SK-N-SH treated with all-trans-retinoic acid at 6 μM for 48 hours (cell line): ENCODE results near the gene PRUNE2.

Source experiments
- ATAC-seq: fragments of 200-7000 bp; cut with Tn5 transposase; 3 replicates; pipeline ENCODE4 v1.9.1; 2020; ENCODE audit warnings: mild to moderate bottlenecking, moderate library complexity
- ARNTL ChIP-seq: fragments of 450-650 bp; formaldehyde crosslinking; IDR thresholded peaks from 2 replicates; pipeline ENCODE4 v1.5.0; 2020; ENCODE audit warnings: low read depth, mild to moderate bottlenecking, moderate library complexity, borderline replicate concordance
- BACH2 ChIP-seq: fragments of 250-450 bp; sonication (Bioruptor Pico); IDR thresholded peaks from 2 replicates; pipeline ENCODE4 v1.9.0; 2021; ENCODE audit warnings: mild to moderate bottlenecking, borderline replicate concordance
- CSDC2 ChIP-seq: fragments of 250-450 bp; sonication (Bioruptor Pico); IDR thresholded peaks from 2 replicates; pipeline ENCODE4 v1.5.0; 2020; ENCODE audit warnings: mild to moderate bottlenecking, moderate library complexity
- CSRNP3 ChIP-seq: fragments of 250-450 bp; sonication (Bioruptor Pico); IDR thresholded peaks from 2 replicates; pipeline ENCODE4 v1.5.1; 2021; ENCODE audit warnings: mild to moderate bottlenecking, moderate library complexity
- ESRRG ChIP-seq: fragments of 250-450 bp; sonication (Bioruptor Pico); IDR thresholded peaks from 2 replicates; pipeline ENCODE4 v1.6.1; 2021; ENCODE audit warnings: mild to moderate bottlenecking
- GLIS3 ChIP-seq: fragments of 250-450 bp; sonication (Bioruptor Pico); IDR thresholded peaks from 2 replicates; pipeline ENCODE4 v1.5.0; 2020; ENCODE audit warnings: mild to moderate bottlenecking, moderate library complexity
- ISL1 ChIP-seq: fragments of 250-450 bp; sonication (Bioruptor Pico); IDR thresholded peaks from 2 replicates; pipeline ENCODE4 v2.1.2; 2022; ENCODE audit warnings: mild to moderate bottlenecking, moderate library complexity
- OSR1 ChIP-seq: fragments of 250-450 bp; sonication (Bioruptor Pico); IDR thresholded peaks from 2 replicates; pipeline ENCODE4 v1.8.0; 2022; ENCODE audit warnings: moderate library complexity, mild to moderate bottlenecking, inconsistent platforms
- PATZ1 ChIP-seq: fragments of 250-450 bp; sonication (Bioruptor Pico); IDR thresholded peaks from 2 replicates; pipeline ENCODE4 v1.8.0; 2020; ENCODE audit warnings: mild to moderate bottlenecking, moderate library complexity, borderline replicate concordance
- POU6F1 ChIP-seq: fragments of 250-450 bp; sonication (Bioruptor Pico); IDR thresholded peaks from 2 replicates; pipeline ENCODE4 v1.8.0; 2021; ENCODE audit warnings: low read depth, mild to moderate bottlenecking, moderate library complexity, borderline replicate concordance
- PPARA ChIP-seq: fragments of 250-450 bp; sonication (Bioruptor Pico); IDR thresholded peaks from 2 replicates; pipeline ENCODE4 v1.5.0; 2020; ENCODE audit warnings: mild to moderate bottlenecking, borderline replicate concordance
- RARB ChIP-seq: fragments of 250-450 bp; sonication (Bioruptor Pico); IDR thresholded peaks from 2 replicates; pipeline ENCODE4 v1.8.0; 2021; ENCODE audit warnings: mild to moderate bottlenecking, moderate library complexity
- SNAI2 ChIP-seq: fragments of 250-450 bp; sonication (Bioruptor Pico); IDR thresholded peaks from 2 replicates; pipeline ENCODE4 v1.5.0; 2020; ENCODE audit warnings: mild to moderate bottlenecking, moderate library complexity
- TCF4 ChIP-seq: fragments of 250-450 bp; sonication (Bioruptor Pico); IDR thresholded peaks from 2 replicates; pipeline ENCODE4 v1.8.0; 2021; ENCODE audit warnings: mild to moderate bottlenecking, moderate library complexity, borderline replicate concordance
- TOX ChIP-seq: fragments of 250-450 bp; sonication (Bioruptor Pico); IDR thresholded peaks from 2 replicates; pipeline ENCODE4 v1.8.0; 2021; ENCODE audit warnings: mild to moderate bottlenecking, moderate library complexity, borderline replicate concordance
- TSHZ2 ChIP-seq: fragments of 250-450 bp; sonication (Bioruptor Pico); IDR thresholded peaks from 2 replicates; pipeline ENCODE4 v1.5.0; 2020; ENCODE audit warnings: mild to moderate bottlenecking, moderate library complexity
- ZC3H10 ChIP-seq: fragments of 250-450 bp; sonication (Bioruptor Pico); IDR thresholded peaks from 2 replicates; pipeline ENCODE4 v1.5.1; 2021; ENCODE audit warnings: mild to moderate bottlenecking, moderate library complexity
- ZFP3 ChIP-seq: fragments of 250-450 bp; sonication (Bioruptor Pico); IDR thresholded peaks from 2 replicates; pipeline ENCODE4 v1.5.0; 2020; ENCODE audit warnings: mild to moderate bottlenecking, moderate library complexity
- ZFP30 ChIP-seq: fragments of 450-650 bp; formaldehyde crosslinking; IDR thresholded peaks from 2 replicates; pipeline ENCODE4 v1.5.0; 2022; ENCODE audit warnings: mild to moderate bottlenecking, moderate library complexity
- ZNF565 ChIP-seq: fragments of 450-650 bp; formaldehyde crosslinking; conservative IDR thresholded peaks from 2 replicates; pipeline ENCODE4 v1.5.0; 2020; ENCODE audit warnings: low read depth, mild to moderate bottlenecking, moderate library complexity
- ZNF70 ChIP-seq: fragments of 450-650 bp; formaldehyde crosslinking; IDR thresholded peaks from 2 replicates; pipeline ENCODE4 v1.5.0; 2020; ENCODE audit warnings: mild to moderate bottlenecking, moderate library complexity
- ZNF8 ChIP-seq: fragments of 450-650 bp; formaldehyde crosslinking; IDR thresholded peaks from 2 replicates; pipeline ENCODE4 v1.5.0; 2020; ENCODE audit warnings: mild to moderate bottlenecking, moderate library complexity

Gene PRUNE2

GRCh38 chr9:76886318-76886717 is 19.6 kb downstream of the PRUNE2 start:
- TF ChIP-seq ZNF565 (CRISPR knock-in tag): no peak
- no peak for TF ChIP-seq TSHZ2 (CRISPR knock-in tag)
- no peak for TF ChIP-seq ISL1 (CRISPR knock-in tag)
- no peak for TF ChIP-seq ZFP30 (CRISPR knock-in tag)
- TF ChIP-seq TOX (CRISPR knock-in tag): no peak
- TF ChIP-seq GLIS3: no peak
- TF ChIP-seq ZNF8: no peak
- TF ChIP-seq RARB (CRISPR knock-in tag): no peak
- no peak for TF ChIP-seq ZC3H10 (CRISPR knock-in tag)
- no peak for TF ChIP-seq PPARA (CRISPR knock-in tag)
- no peak for TF ChIP-seq POU6F1
- no peak for TF ChIP-seq BACH2 (CRISPR knock-in tag)
- no peak for TF ChIP-seq TCF4 (CRISPR knock-in tag)
- no peak for TF ChIP-seq CSRNP3 (CRISPR knock-in tag)
- no peak for TF ChIP-seq ZFP3 (CRISPR knock-in tag)
- TF ChIP-seq PATZ1 (CRISPR knock-in tag): no peak
- no peak for TF ChIP-seq ARNTL (CRISPR knock-in tag)
- TF ChIP-seq ZNF70: no peak
- no peak for TF ChIP-seq CSDC2
- TF ChIP-seq ESRRG (CRISPR knock-in tag): no peak
- ATAC-seq: no peak

GRCh38 chr9:76884823-76885222 is 21.1 kb downstream of the PRUNE2 start:
- TF ChIP-seq ARNTL (CRISPR knock-in tag): no peak
- TF ChIP-seq ZFP3 (CRISPR knock-in tag): no peak
- TF ChIP-seq ISL1 (CRISPR knock-in tag): no peak
- TF ChIP-seq ESRRG (CRISPR knock-in tag): no peak
- no peak for TF ChIP-seq TOX (CRISPR knock-in tag)
- no peak for ATAC-seq

GRCh38 chr9:76883341-76883855 is 22.5 kb downstream of the PRUNE2 start:
- TF ChIP-seq ESRRG (CRISPR knock-in tag) (no peak), SNAI2 (no peak), ZC3H10 (CRISPR knock-in tag) (no peak), ZNF70 (no peak), ZNF565 (CRISPR knock-in tag) (no peak), GLIS3 (no peak), BACH2 (CRISPR knock-in tag) (no peak), ZFP30 (CRISPR knock-in tag) (no peak), OSR1 (CRISPR knock-in tag) (no peak), CSDC2 (no peak), ZFP3 (CRISPR knock-in tag) (no peak), PPARA (CRISPR knock-in tag) (no peak)
- ATAC-seq: no peak
